ENCODE measurements around the gene P2RY8.

- TF ChIP-seq CTCF (IDR thresholded peaks at IDR 0.05) (no peak), EP300 (IDR thresholded peaks at IDR 0.05; ENCODE audit: low read depth) (no peak), POLR2A (IDR thresholded peaks at IDR 0.05) (no peak)
Measured at GRCh38 chrX:1464041-1464970, 72.7 kb downstream of the P2RY8 start.
